ACC112 (cell line): ENCODE data around the gene RLF.

ENCODE experiments used
- H2AFZ ChIP-seq: fragments of 200-600 bp; sonication (generic); one replicate; pipeline ENCODE4 v1.6.0; 2017; ENCODE audit warnings: antibody characterized with exemption, low read length; ENCODE audit not compliant: unreplicated experiment
- H3K27ac ChIP-seq: fragments of 200-600 bp; sonication (generic); 2 replicates; pipeline ENCODE4 v1.5.1; 2014; ENCODE audit warnings: low read depth, mild to moderate bottlenecking, antibody characterized with exemption, low read length, moderate library complexity
- H3K27me3 ChIP-seq: fragments of 200-600 bp; sonication (generic); 2 replicates; pipeline ENCODE4 v1.6.1; 2014; ENCODE audit warnings: mild to moderate bottlenecking, antibody characterized with exemption, low read length, moderate library complexity, mixed read lengths; ENCODE audit not compliant: insufficient read depth
- H3K36me3 ChIP-seq: fragments of 200-600 bp; sonication (generic); 2 replicates; pipeline ENCODE4 v1.6.1; 2016; ENCODE audit warnings: mild to moderate bottlenecking, antibody characterized with exemption, low read length, moderate library complexity, mixed read lengths; ENCODE audit not compliant: insufficient read depth
- H3K4me1 ChIP-seq: fragments of 200-600 bp; sonication (generic); one replicate; pipeline ENCODE4 v1.6.1; 2016; ENCODE audit warnings: low read length, mixed read lengths; ENCODE audit not compliant: insufficient read depth, unreplicated experiment, control insufficient read depth
- H3K4me3 ChIP-seq: fragments of 200-600 bp; sonication (generic); 2 replicates; pipeline ENCODE4 v1.5.1; 2014; ENCODE audit warnings: mild to moderate bottlenecking, low read depth, low read length
- H3K79me2 ChIP-seq: fragments of 200-600 bp; sonication (generic); one replicate; pipeline ENCODE4 v1.6.0; 2016; ENCODE audit warnings: low read length; ENCODE audit not compliant: control insufficient read depth, unreplicated experiment, insufficient read depth

RLF gene

DNA sequence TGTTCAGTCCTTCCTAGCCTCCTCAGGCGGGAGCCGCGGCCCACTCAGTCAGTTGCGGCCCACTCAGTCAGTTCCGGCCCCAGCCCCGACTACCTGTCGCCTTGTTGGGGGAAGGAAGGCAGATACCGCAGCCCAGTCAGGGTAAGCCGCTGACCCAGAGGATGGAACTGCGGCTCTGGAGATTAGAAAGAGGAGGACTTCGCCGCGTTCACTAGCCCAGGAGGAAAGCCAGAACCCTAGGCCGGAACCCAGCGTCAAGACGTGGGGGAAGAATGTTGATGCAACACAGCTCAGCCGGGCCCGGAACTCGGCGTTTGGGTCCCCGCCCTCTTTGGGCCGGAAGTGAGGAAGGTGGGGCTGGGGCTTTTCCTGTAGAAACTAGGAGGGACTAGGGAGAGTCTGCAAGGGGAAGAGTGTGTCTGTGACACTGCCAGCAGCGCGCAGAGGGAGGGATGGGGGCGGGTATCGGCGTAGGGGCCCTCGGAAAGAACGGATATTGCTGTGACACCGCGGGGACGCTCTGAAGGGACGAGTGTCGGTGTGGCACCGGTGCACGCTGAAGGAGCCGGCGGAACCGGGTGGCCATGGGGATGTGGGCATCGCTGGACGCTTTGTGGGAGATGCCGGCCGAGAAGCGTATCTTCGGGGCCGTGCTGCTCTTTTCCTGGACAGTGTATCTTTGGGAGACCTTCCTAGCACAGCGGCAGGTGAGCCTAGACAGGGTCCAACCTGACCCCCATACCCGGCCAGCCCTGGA, 96.7 kb downstream of the RLF start, which contains the start of gene ZMPSTE24:
TSS of gene ZMPSTE24 (plus strand) at position 549 of the 757 bp plus-strand sequence. CDS start at position 585, 36 bp downstream.
- H3K4me3 ChIP-seq: peak within 1 kb of the TSS; percentile 90
- H3K27me3 ChIP-seq: no peaks in the 10 kb centered on the region
- H2AFZ ChIP-seq: peak within 1 kb of the TSS; percentile 96
- H3K27ac ChIP-seq: peak within 1 kb of the TSS; percentile 97
- H3K79me2 ChIP-seq: peaks cover 59% of the 10 kb centered on the region
- H3K4me1 ChIP-seq: peaks cover 22% of the 10 kb centered on the region
- peaks cover 20% of the 10 kb centered on the region for H3K36me3 ChIP-seq

DNA sequence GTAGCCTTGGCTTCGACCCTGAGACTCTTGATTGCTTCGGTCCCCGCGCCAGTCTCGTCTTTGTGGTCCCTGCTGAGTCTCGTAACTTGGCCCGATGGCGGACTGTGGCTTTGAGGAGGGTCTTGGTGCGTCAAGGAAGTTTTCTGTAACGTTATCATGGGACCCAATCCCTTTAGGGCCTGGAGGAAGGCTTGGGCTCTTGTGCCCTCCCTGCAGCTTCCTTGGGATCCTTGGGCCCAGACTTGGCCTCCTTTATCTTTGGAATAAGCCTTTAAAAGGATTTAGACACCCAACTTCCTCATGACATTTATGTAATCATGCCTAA, 97.2 kb downstream of the RLF start:
- peak overlapping the region; percentile 62 for H2AFZ ChIP-seq
- peaks cover 60% of the 10 kb centered on the region for H3K79me2 ChIP-seq

DNA sequence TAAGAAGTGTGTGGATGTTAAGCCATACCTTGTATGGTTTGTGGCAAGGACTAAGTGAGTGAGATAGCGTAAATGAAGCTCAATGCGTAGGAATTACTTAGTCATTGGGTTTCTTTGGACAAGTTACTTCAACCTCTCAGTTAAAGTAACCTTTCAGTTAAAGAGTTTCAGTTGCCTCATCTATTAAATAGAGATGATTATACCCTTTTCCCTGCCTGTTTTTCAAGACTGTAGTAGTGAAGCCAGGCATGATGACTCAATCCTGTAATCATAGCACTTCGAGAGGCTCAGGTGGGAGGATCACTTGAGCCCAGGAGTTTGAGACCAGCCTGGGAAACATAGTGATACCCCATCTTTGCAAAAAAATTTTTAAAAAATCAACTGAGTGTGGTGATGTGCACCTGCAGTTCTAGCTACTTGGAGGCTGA, 103.2 kb downstream of the RLF start:
- H3K79me2 ChIP-seq: peaks cover 31% of the 10 kb centered on the region

More for the DNA sequence above, 97.2 kb downstream of the RLF start:
- H3K27ac ChIP-seq: peak overlapping the region; percentile 59
- peaks cover 26% of the 10 kb centered on the region for H3K36me3 ChIP-seq
- H3K27me3 ChIP-seq: no peaks in the 10 kb centered on the region
- peak overlapping the region; percentile 90 for H3K4me3 ChIP-seq
- peaks cover 22% of the 10 kb centered on the region for H3K4me1 ChIP-seq

DNA sequence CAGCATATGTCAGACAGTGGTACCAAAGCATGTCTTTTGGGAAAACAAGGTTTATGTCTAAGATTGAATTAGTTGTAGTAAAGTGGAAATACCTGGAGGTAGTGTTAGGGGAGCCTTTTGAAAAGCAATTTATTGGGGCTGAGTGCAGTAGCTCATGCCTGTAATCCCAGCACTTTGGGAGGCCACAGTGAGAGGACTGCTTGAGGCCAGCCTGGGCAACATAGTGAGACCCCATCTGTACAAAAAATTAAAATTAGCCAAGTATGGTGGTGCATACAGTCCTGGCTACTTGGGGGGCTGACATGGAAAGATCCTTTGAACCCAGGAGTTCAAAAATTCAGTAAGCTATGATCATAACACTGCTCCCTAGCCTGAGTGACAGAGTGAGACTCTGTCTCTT, 104.1 kb downstream of the RLF start:
- Histone ChIP-seq H3K27me3 (no peaks in the 10 kb centered on the region), H3K36me3 (peaks cover 35% of the 10 kb centered on the region), H2AFZ (no peak overlapping the region), H3K79me2 (peaks cover 23% of the 10 kb centered on the region), H3K4me1 (peaks cover 33% of the 10 kb centered on the region), H3K27ac (peak overlapping the region; percentile 99; the same call in 1 of the 2 replicates), H3K4me3 (no peak overlapping the region)

More for the DNA sequence above, 103.2 kb downstream of the RLF start:
- H3K27ac ChIP-seq: no peak overlapping the region
- peaks cover 35% of the 10 kb centered on the region for H3K4me1 ChIP-seq
- H3K4me3 ChIP-seq: no peak overlapping the region
- peaks cover 37% of the 10 kb centered on the region for H3K36me3 ChIP-seq
- H3K27me3 ChIP-seq: no peaks in the 10 kb centered on the region
- H2AFZ ChIP-seq: no peak overlapping the region

DNA sequence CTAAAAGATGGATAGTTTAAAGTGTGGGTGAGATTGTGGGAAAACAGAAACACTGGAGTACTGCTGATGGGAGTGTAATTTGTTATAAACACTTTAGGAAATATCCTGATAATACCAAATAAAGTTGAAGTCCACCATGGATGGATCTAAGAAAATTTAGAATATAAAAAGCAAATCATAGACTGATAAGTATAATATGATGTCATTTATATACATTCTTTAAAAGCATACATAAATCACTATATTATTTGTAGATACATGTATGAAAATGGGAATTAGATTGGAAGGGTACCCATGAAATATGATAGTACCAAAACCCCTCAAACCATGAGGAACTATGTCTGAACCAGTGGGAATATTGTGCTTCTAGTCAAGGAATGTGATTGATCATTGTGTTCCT, 104.7 kb downstream of the RLF start:
- Histone ChIP-seq H3K4me3 (no peak overlapping the region), H3K79me2 (peaks cover 17% of the 10 kb centered on the region), H2AFZ (no peak overlapping the region), H3K27me3 (no peaks in the 10 kb centered on the region), H3K4me1 (peaks cover 31% of the 10 kb centered on the region), H3K36me3 (peaks cover 34% of the 10 kb centered on the region), H3K27ac (peak overlapping the region; percentile 99)

DNA sequence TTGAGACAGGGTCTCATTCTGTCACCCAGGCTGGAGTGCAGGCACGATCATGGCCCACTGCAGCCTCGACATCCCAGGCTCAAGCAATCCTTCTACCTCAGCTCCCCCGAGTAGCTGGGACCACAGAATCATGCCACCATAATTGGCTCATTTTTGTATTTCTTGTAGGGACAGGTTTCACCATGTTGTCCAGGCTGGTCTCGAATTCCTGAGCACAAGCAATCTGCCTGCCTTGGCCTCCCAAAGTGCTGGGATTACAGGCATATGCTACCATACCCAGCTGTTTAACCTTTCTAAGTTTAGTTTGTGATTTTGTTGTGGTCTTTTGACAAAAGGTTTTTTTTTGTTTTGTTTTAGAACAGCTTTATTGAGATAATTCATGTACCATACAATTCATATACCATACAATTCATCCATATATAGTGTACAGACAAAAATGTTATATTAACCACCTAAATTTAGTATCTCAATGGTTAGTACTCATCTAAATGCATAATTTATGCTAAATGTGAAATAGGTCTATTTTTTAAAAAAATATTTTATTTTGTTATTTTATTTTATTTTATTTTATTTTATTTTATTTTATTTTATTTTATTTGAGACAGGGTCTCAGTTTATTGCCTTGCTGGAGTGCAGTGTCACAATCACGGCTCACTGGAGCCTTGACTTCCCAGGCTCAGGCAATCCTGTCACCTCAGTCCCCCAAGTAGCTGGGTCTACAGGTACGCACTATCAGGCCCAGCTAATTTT, 105.8 kb downstream of the RLF start:
- H2AFZ ChIP-seq: no peak overlapping the region
- peaks cover 35% of the 10 kb centered on the region for H3K36me3 ChIP-seq
- H3K4me3 ChIP-seq: no peak overlapping the region
- peaks cover 31% of the 10 kb centered on the region for H3K4me1 ChIP-seq
- H3K27me3 ChIP-seq: no peaks in the 10 kb centered on the region
- H3K27ac ChIP-seq: peak overlapping the region; percentile 99
- H3K79me2 ChIP-seq: peaks cover 14% of the 10 kb centered on the region

DNA sequence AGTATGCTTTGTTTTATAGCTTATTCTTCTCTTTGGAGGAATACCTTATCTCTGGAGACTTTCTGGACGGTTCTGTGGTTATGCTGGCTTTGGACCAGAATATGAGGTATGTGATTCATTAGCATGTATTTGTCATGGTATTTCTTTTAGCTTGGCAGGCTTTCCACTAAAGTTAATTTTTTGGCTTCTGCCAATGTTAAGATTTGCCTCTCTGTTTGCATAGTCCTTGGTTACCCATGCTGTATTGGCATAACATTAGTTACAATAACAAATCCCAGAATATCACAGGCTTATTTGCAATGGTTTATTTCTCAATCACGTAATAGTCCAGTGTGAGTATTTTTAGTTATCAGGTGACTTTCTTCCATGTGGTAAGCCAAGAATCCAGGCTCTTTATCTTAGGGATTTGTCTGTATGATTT, 106.6 kb downstream of the RLF start:
- Histone ChIP-seq H3K79me2 (peaks cover 12% of the 10 kb centered on the region), H3K27me3 (no peaks in the 10 kb centered on the region), H3K27ac (peak overlapping the region; percentile 99), H2AFZ (no peak overlapping the region), H3K36me3 (peaks cover 37% of the 10 kb centered on the region), H3K4me3 (no peak overlapping the region), H3K4me1 (peaks cover 31% of the 10 kb centered on the region)

DNA sequence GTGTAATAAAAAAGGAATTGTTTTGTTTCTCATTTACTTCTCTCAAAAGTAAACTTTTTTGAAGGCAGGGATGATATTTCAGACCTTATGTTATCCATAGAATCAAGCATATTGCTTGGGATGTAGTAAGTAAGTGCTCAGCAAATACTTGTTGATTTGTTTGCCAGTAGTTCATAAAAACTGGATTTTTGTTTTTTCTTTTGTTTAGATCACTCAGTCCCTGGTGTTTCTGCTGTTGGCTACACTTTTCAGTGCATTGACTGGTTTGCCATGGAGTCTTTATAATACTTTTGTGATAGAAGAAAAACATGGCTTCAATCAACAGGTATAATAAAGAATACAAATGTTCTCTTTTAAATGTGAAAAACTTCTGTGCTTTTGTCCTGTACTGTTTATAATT, 107.0 kb downstream of the RLF start:
- H3K4me3 ChIP-seq: peak overlapping the region; percentile 25; the same call in 1 of the 2 replicates
- no peak overlapping the region for H2AFZ ChIP-seq
- H3K27ac ChIP-seq: peak overlapping the region; percentile 99
- peaks cover 10% of the 10 kb centered on the region for H3K79me2 ChIP-seq
- H3K4me1 ChIP-seq: peaks cover 31% of the 10 kb centered on the region
- no peaks in the 10 kb centered on the region for H3K27me3 ChIP-seq
- peaks cover 35% of the 10 kb centered on the region for H3K36me3 ChIP-seq

DNA sequence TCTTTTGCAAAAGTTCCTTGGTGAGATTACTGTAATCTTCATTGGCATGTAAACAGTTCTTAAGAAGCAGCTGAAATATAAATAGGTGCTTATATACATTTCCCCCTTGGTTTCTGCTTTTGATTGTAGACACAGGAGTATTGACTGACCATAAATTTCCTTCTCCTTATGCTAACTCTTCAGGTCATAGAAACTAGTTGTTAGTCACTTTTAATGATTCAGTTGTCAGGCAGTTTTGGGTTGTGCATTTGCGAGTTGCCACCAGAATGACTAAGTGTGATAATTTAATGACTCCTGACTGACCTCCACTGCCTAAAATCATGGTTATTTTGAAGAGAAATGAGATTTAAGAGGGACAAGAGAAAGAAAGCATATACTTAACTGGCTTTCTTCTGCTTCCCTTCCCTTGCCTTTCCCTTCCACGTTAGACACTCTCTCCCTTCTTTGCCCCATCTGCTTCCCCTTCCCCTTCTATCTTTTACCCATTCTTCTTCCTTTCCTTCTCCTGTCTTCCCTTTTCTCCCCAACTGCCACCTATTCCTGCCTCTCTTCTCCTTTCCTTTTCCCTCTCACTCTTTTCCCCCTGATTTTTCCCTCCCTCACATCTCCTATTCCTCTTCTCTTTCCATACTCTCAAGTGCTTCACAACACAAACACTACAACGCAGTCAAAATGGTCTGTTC, 109.1 kb downstream of the RLF start:
- Histone ChIP-seq H3K36me3 (peaks cover 42% of the 10 kb centered on the region), H3K79me2 (peaks cover 10% of the 10 kb centered on the region), H3K27ac (peak overlapping the region; percentile 16), H3K4me3 (no peak overlapping the region), H2AFZ (no peak overlapping the region), H3K4me1 (peaks cover 31% of the 10 kb centered on the region), H3K27me3 (no peaks in the 10 kb centered on the region)

DNA sequence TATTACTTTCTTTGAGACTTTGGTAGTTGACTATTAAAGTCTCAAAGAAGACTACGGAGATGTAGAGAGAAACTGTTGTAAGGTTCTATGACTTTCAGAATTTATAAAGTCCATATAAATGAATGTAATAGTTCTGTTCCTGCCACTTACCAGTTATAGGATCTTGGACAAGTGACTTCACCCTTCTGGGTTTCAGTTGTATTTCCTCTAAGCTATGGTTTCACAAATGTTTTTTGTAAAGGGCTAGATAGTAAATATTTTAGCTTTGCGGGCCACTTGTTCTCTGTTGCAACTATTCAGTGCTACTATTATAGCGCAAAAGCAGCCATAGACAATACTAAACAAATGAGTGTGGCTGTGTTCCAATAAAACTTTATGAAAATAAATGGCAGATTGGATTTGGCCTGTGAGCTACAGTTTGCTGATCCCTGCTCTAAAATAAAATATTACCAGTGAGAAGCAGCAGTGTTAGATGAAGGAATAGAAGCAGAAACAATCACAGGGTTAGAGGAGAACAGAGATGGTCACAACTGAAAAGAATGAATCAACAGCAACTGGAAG, 111.5 kb downstream of the RLF start:
- no peak overlapping the region for H2AFZ ChIP-seq
- H3K4me1 ChIP-seq: peaks cover 12% of the 10 kb centered on the region
- no peak overlapping the region for H3K4me3 ChIP-seq
- peaks cover 49% of the 10 kb centered on the region for H3K36me3 ChIP-seq
- peaks cover 5% of the 10 kb centered on the region for H3K79me2 ChIP-seq
- H3K27ac ChIP-seq: no peak overlapping the region
- H3K27me3 ChIP-seq: no peaks in the 10 kb centered on the region
